Keratinocyte (primary cell): ENCODE data around the gene ZNF24. TPM values are rescaled to one million over a fixed set of nuclear protein-coding genes. Genes with fewer than 3 reads are reported as not detected.
A peak's percentile ranks its signal among the peaks of the same experiment; 100 is the strongest.

Experiments
- DNase-seq: peaks from one replicate; pipeline ENCODE4 v3.0.0-alpha.2; 2011; ENCODE audit warnings: low read depth, missing footprints, low spot score
- FAIRE-seq: peaks from 2 replicates; lab custom pipeline; 2011; peaks lifted over from hg19 to GRCh38; lab: Jason Lieb, UNC
- H2AFZ ChIP-seq: 2 replicates; pipeline ENCODE4 v1.6.0; 2012; ENCODE audit warnings: low read length, control low read depth, inconsistent platforms; ENCODE audit not compliant: control insufficient read depth
- H3K27ac ChIP-seq: 2 replicates; pipeline ENCODE4 v1.5.1; 2011; ENCODE audit warnings: low read length; ENCODE audit not compliant: control insufficient read depth, insufficient read depth
- H3K27me3 ChIP-seq: 3 replicates; pipeline ENCODE4 v1.6.0; 2011; ENCODE audit warnings: low read length; ENCODE audit not compliant: control insufficient read depth, insufficient read depth; ENCODE audit errors: extremely low read depth
- H3K36me3 ChIP-seq, 2 experiments: 2 replicates in 1 of 2; 3 replicates in 1 of 2; pipeline ENCODE4 v1.5.1; 2011; ENCODE audit warnings: low read length in 2 of 2, mild to moderate bottlenecking in 1 of 2; ENCODE audit not compliant: control insufficient read depth in 2 of 2, insufficient read depth in 2 of 2; ENCODE audit errors: extremely low read depth in 1 of 2
- H3K4me1 ChIP-seq: 3 replicates; pipeline ENCODE4 v1.5.1; 2011; ENCODE audit warnings: low read length; ENCODE audit not compliant: control insufficient read depth, insufficient read depth; ENCODE audit errors: extremely low read depth
- H3K4me2 ChIP-seq: 3 replicates; pipeline ENCODE4 v1.6.0; 2011; ENCODE audit warnings: low read depth, low read length; ENCODE audit not compliant: control insufficient read depth, insufficient read depth; ENCODE audit errors: extremely low read depth
- H3K4me3 ChIP-seq, 3 experiments: fragments of 200-600 bp in 1 of 3; sonication (generic) in 1 of 3; 2 replicates in 2 of 3; 3 replicates in 1 of 3; pipeline ENCODE4 v1.5.1; 2011 to 2016; ENCODE audit warnings: low read length in 3 of 3, mild to moderate bottlenecking in 3 of 3, control low read depth in 2 of 3, inconsistent platforms in 1 of 3, low read depth in 1 of 3, mixed read lengths in 1 of 3, mixed run types in 1 of 3, moderate library complexity in 1 of 3; ENCODE audit not compliant: control insufficient read depth in 2 of 3, insufficient read depth in 2 of 3; ENCODE audit errors: extremely low read depth in 1 of 3
- H3K79me2 ChIP-seq: 2 replicates; pipeline ENCODE4 v1.6.0; 2012; ENCODE audit warnings: low read length; ENCODE audit not compliant: control insufficient read depth, insufficient read depth
- H3K9ac ChIP-seq: 3 replicates; pipeline ENCODE4 v1.6.0; 2011; ENCODE audit warnings: low read length; ENCODE audit not compliant: control insufficient read depth, insufficient read depth; ENCODE audit errors: extremely low read depth
- H3K9me1 ChIP-seq: 3 replicates; pipeline ENCODE4 v1.6.0; 2011; ENCODE audit warnings: low read length; ENCODE audit not compliant: control insufficient read depth, insufficient read depth; ENCODE audit errors: extremely low read depth
- H3K9me3 ChIP-seq: 2 replicates; pipeline ENCODE4 v1.5.1; 2012; ENCODE audit warnings: low read depth, low read length; ENCODE audit not compliant: control insufficient read depth
- H4K20me1 ChIP-seq: 3 replicates; pipeline ENCODE4 v1.6.0; 2011; ENCODE audit warnings: low read length; ENCODE audit not compliant: control insufficient read depth, insufficient read depth; ENCODE audit errors: extremely low read depth
- CTCF ChIP-seq, 3 experiments: IDR thresholded peaks in 1 of 3; conservative IDR thresholded peaks in 1 of 3; optimal IDR thresholded peaks in 1 of 3; 2 replicates in 2 of 3; 3 replicates in 1 of 3; pipeline versions ENCODE3 to v1.5.1; 2011; ENCODE audit warnings: low read length in 3 of 3, mild to moderate bottlenecking in 3 of 3, moderate library complexity in 2 of 3, control low read depth in 1 of 3, inconsistent platforms in 1 of 3; ENCODE audit not compliant: insufficient read depth in 2 of 3; ENCODE audit errors: extremely low read depth in 1 of 3
- EZH2 ChIP-seq: IDR thresholded peaks from one replicate; pipeline ENCODE4 v1.6.1; 2012; ENCODE audit warnings: inconsistent platforms, mild to moderate bottlenecking, low read length, moderate library complexity
- dilution Hi-C: fragments of 300-500 bp; cut with MboI; formaldehyde crosslinking; loops from one replicate; pipeline ENCODE4 v1.7.0; 2020; ENCODE audit warnings: low sequenced_read_pairs; ENCODE audit not compliant: extremely low pct_ligation_motif_present
- polyA plus RNA-seq, 5 experiments: library from polyadenylated mRNA; depleted of rRNA in 3 of 5; stranded (reverse) in 3 of 5; stranded (forward) in 1 of 5; unstranded in 1 of 5; fragments of >200 nt; gene quantifications; 1 replicate in 1 of 5; 2 replicates in 3 of 5; 3 replicates in 1 of 5; pipeline versions ENCODE4 v1.2.1 to v1.2.3, GENCODE V29; 2011 to 2012; ENCODE audit warnings: missing spikeins in 2 of 5, low read depth in 1 of 5, low replicate concordance in 1 of 5

The ZNF24 gene
- polyA plus RNA-seq, 1 donor (not counting 4 experiments of a cell fraction or from before 2014, with no cell fraction given), result 20.3 TPM

- DNase-seq (no peak), FAIRE-seq (no peak)
- no peaks in the 10 kb centered on the region for H4K20me1 ChIP-seq
- no peak overlapping the region for H3K27ac ChIP-seq
- peaks cover 10% of the 10 kb centered on the region for H3K4me1 ChIP-seq
- H3K9ac ChIP-seq, result no peak overlapping the region
- no peak overlapping the region for H3K4me3 ChIP-seq
- H3K79me2 ChIP-seq, result no peaks in the 10 kb centered on the region
- no peaks in the 10 kb centered on the region for H3K9me3 ChIP-seq
- dilution Hi-C loops, result no loop called here
- no peaks in the 10 kb centered on the region for H3K9me1 ChIP-seq
- H3K36me3 ChIP-seq, result no peaks in the 10 kb centered on the region
- TF ChIP-seq CTCF (optimal IDR thresholded peaks at IDR 0.05 in 1 of 3, IDR thresholded peaks at IDR 0.05 in 1 of 3, conservative IDR thresholded peaks at IDR 0.05 in 1 of 3; ENCODE audit: extremely low read depth in 1 of 3, insufficient read depth in 2 of 3, low read length in 3 of 3), result peak in 1 of 3 experiments; percentile 10
- TF ChIP-seq EZH2, result no peak
- peak overlapping the region; percentile 14 for H3K4me2 ChIP-seq
- peaks cover 6% of the 10 kb centered on the region for H3K27me3 ChIP-seq
- H2AFZ ChIP-seq, result no peak overlapping the region
Measured at GRCh38 chr18:35377875-35378573, 33.8 kb upstream of the ZNF24 start.

- FAIRE-seq, result no peak
- DNase-seq, result no peak
Measured at GRCh38 chr18:35376742-35377695, 32.8 kb upstream of the ZNF24 start, which contains the start of gene ZNF396. Gene ZNF396 (minus strand): TSS chr18:35377337. CDS start chr18:35374292, 3,045 bp downstream.

More at GRCh38 chr18:35376742-35377695, 32.8 kb upstream of the ZNF24 start, which contains the start of gene ZNF396:
- Histone ChIP-seq H3K9me1 (no peaks in the 10 kb centered on the region), H3K27me3 (peaks cover 6% of the 10 kb centered on the region), H4K20me1 (no peaks in the 10 kb centered on the region), H3K9ac (peak within 1 kb of the TSS; percentile 28), H3K4me1 (peaks cover 10% of the 10 kb centered on the region), H3K4me3 (peak within 1 kb of the TSS; percentile 60 to 72 (median 67)), H3K27ac (no peak within 1 kb of the TSS), H3K4me2 (peak within 1 kb of the TSS; percentile 85), H3K36me3 (no peaks in the 10 kb centered on the region), H3K79me2 (no peaks in the 10 kb centered on the region), H3K9me3 (no peaks in the 10 kb centered on the region), H2AFZ (peak within 1 kb of the TSS; percentile 93)
- TF ChIP-seq EZH2, result no peak
- TF ChIP-seq CTCF (optimal IDR thresholded peaks at IDR 0.05 in 1 of 3, IDR thresholded peaks at IDR 0.05 in 1 of 3, conservative IDR thresholded peaks at IDR 0.05 in 1 of 3; ENCODE audit: extremely low read depth in 1 of 3, insufficient read depth in 2 of 3, low read length in 3 of 3), result peak in 1 of 3 experiments; percentile 4
- dilution Hi-C loops, result no loop called here
